NCI-H1694 treated with DMSO at 0.1 percent for 48 hours (cell line): ENCODE measurements around the gene NKIRAS2.

Experiments
- DNase-seq: peaks from one replicate; lab custom pipeline; 2025; lab: John Stamatoyannopoulos, UW

Gene NKIRAS2

DNA sequence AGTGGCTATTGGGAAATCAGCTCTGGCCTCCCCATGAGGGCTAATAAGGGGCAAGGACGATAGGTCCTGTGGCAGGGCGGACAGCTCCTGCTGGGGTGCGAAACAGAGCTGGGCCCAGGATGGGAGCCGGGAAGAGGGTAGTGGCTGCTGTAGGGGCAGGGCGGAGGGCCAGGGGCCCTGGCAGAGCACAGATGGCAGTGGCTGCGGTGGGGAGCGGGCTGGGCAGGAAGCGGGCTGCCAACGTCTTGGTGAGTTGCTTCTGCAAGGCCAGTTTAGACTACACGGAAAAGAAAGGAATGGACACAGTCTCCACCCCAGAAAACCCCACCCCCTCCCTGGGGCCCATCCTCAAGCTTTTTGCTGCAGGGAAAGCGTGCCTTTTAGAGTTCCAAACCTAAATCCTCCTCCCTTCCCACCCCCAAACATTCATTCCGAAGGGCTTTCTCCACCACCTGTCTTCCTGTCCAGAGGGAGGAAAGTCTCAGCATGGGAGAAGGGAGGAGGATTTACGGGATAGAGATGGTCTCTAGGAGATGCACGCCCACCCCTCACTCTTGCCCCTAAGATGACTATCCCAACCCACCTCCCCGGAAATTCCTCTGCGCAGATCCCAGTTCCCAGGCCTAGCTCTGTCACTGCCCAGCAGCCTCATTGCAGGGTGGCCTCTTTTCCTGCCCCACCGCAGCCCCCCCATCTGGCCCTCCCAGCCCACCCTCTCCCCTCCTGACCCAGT is 7.1 kb downstream of the NKIRAS2 start:
- no peak for DNase-seq

DNA sequence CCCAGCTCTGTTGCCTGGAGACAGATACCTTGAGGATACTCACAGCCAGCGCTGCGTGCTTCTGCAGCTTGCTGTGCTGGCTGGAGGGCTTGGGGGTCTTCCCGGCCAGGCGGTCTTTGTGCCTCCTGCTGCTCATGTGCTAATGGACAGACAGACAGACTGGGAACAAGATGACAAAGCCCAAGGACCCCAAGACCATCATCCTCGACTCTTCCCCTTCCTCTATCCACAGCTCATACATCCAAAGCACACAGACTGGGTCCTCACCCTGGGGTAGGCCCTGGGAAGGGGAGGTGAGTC is 7.7 kb downstream of the NKIRAS2 start:
- DNase-seq: no peak

DNA sequence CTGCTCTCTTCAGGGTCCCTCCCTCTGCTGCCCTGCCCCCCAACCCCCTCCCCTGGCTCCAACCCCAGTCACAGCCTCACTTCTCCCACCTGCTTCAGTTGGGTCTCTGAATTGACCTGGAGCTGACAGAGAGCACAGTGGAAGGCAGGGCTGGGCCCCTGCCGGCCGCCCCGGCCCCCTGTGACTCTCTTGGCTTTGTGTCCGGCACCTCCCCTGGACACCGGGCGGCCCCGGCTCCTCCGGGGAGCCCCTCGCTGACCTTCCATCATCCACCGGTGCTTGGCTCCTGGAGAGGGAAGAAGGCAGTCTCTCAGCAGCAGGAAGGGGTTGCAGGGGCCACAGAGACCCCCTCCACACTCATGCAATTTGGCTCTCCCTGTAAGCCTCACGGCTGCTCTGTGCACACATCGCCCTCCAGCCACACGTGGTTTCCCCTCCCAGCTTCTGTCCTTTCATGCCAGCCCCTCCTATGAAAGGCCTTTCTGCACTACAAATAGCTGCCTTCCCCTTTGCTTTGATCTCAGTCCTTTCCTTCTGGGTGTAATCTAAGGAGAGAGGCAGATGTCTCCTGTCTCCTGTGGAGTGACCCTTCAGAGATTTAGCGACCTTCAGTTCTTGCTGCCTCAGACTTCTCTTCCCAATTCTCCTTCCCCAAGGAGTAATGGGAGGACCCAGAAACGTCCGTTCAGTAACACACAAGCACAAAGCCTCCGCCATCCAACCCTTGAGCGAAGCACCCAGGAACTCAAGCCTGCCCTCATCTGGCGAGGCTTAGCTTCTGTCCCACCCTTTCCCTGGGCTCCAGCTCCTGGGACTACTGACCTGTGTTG is 8.3 kb downstream of the NKIRAS2 start:
- no peak for DNase-seq

DNA sequence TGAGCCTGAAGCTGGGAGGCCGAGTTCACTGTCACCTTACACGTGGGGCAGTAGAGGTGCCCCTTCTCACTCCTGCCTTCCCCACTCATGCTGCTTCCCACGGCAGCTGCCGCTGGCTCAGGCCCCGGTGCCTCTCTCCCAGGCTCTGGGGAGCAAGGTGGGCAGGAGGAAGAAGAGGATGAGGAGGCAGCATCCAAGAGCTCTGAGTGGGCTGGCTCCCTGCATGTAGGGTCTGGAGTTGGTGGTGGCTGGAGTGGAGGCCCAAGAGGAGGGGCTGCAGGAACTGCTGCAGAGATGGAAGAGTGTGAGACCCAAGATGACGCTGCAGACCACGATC is 8.9 kb downstream of the NKIRAS2 start:
- DNase-seq: no peak

DNA sequence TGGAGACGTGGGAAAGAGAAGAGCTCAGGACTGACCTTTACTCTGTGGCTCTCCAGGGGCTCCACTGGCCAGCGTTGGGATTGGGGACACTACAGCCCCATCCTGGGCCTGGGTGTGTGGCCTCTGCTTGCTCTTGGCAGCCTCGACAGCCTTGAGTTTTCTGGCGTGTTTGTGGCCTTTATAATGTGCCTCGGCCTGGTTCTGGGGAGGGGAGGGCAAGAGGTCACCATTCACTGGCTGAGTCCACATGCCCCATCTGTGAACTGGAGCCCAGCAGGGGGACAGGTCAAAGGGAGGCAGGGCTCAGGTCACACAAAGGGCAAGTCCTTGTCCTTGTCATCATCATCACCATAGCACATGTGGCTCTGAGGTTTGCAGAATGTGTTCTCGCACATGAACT is 11.7 kb downstream of the NKIRAS2 start:
- no peak for DNase-seq

DNA sequence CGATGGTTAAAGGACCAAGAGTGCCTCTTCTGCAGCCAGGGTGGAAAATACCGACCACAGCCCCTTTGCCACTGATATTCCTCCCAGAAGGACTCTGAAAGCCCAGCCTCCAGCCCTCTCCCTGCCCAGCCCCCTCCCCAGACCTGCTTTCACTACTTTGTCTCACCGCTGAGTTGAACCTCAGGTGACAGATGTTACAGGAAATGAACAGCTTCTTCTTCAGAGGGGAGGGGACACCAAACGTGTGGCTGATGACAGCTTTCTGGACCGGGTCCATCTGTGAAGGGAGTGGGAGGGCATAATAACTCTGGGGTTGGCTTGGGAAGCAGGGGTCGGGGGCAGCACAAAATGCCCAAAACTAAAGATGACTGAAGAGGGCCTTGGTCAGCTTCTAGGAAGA is 14.2 kb downstream of the NKIRAS2 start:
- peak; percentile 22 for DNase-seq

DNA sequence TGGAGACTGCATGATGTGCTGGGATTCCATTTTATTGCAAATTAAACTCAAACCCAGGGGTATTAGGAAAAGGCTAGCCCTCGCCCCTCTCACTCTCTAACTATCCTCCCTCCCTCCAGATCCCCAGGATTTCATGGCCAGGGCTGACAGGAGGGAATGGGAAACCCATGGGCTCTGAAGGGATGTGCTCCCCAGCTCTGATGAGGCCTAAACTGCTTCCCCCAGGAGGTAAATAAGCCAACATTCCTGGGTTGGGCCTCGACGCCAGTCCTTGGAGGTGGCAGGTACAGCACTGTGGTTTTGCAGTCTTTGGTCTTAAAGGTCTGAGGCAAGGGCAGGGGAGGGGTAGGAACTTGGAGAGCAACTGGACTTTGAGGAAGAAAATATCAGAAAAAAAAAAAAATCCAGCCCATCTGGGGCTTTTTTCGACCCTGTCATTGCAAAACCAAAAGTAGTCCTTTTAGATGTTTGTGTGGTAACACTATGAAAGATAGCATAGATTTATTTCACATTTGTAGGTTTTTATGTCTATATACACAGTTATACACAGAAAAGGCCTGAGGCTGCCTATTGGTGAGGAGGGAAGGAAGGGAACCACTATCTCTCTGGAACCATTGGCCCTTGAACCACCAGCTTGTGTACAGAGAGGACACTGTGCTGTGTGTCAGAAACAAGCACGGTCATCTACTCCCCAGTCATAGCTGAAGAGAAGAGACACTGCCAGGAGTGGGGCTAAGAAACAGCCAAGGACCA is 18.5 kb downstream of the NKIRAS2 start:
- DNase-seq: no peak

DNA sequence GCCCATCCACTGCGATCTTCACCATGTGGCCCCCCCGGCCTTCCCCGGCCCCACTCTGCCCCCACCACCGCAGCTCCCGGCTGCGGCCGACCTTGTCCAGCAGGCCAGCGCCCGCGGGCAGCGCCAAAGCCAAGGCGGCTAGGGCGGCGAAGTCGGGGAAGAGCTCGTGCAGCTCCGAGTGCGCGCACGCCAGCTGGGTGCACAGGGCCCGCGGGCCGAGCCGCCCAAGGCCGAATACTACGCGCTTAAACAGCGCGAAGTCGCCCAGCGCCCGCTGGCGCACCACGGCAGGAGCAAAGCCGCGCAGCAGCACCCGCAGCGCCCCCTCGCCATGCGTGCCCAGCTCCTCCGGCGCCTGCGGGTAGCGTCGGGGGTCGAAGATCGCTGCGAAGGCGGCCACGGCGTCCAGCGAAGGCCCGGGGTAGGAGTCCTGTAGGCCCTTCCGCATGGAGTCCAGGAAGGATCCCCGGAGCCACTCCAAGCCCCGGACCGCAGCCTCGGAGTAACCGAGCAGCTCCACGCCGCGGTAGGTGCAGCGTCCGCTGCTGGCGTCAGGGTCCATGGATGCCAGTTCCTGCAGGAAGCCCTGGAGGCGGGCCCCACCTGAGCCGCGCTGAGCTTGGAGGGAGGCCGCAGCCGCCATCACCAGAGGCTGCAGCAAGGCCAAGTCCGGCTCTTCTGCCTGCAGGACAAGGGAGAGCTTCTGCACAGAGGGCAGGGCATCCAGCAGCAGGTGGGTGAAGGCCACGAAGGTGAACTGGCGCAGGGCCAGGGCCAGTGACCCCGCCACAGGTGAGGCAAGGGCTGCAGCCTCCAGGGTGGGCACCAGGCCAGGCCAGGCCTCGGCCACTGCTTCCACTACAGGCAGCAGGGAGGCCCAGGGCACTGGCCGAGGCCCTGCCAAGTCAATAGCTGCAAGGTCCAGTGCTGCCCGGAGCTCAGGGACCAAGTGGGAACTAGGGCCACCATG is 20.2 kb downstream of the NKIRAS2 start:
- no peak for DNase-seq

DNA sequence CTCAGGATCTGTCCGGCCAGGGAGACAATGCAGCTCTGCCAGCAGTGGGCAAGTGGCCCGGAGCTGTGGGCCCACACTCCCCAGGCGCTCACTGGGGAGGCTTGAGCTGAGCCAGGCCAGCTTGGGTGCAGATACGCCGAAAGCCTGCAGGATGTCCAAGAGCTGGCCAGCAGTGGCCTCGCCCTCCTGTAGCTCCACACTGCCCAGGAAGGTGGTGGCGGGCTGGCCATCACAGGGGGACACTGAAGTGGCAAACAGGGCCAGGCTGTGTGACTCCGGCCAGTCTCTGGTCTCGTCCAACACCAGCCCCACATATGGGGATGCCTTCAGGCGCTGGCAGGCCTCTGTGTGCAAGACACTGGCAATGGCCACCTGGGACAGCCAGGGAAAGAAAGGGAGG is 20.9 kb downstream of the NKIRAS2 start:
- no peak for DNase-seq

DNA sequence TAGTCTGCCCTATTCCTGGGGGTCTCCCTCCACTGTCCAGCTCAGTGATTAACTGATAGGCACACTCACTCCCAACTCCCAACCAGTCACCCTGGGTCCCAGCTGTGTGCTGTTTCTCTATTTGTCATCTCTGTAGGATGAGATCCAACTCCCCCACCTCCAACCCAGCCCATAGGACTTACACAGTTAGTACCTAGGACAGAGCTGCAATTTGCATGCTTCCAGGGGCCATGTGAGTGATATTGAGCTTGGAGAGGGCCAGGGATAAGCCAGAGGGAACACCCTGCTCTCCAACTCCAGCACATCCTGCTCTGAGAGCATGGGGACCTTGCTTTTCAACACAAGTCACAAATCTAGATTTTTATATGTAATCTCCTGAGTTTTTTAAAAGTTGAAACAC is 21.7 kb downstream of the NKIRAS2 start:
- no peak for DNase-seq

DNA sequence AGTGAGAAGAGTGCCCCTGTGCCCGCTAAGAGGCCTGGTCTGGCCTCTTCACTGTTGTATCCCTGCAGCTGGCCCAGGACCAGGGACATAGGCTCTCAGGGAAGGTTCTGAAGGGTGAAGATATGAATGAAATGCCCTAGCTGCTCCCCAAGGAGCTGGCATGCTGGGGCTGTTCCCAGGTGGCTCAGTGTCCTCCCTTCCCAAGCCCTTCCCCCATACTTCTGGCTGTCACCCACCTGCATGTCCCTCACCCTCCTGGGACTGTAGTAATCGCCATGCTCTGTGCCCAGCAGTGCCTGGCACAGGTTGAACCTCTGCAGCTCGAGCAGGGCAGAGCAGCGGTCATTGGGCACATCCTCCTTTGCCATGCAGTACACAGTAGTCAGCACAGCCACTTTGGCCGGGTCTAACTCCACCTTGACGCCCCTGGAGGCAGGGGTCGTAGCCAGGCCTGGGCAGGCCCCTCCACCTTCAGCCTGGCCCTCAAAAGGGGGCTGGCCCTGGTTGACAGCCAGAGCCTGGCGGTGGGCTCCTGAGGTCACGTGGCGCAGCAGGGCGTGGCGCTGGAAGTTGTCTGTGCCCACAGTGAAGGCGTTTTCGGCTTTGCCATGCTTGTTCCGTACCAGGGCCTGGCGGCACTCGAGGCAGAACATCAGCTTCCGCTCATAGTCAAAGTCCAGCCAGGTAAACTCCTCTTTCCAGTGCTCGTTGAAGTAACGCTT is 22.9 kb downstream of the NKIRAS2 start:
- DNase-seq: no peak

DNA sequence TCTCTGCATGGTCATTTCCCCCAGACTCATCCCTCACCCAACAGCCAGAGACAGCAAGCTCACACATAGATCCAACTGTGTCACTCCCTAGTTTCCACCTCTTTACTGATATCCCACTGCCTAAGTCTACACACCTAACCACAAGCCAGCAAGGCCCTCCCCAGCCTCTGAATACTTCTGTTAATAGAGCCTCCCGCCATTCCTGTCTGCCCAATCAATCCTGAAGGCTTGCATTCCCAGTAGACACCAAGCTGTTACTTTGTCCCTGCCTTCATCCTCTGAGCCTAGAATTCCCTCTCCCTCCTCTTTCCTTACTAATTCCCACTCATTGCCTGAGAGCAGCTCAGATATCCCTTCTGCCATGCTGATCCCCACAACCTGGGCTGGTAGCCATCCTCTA is 25.8 kb downstream of the NKIRAS2 start:
- DNase-seq: no peak

DNA sequence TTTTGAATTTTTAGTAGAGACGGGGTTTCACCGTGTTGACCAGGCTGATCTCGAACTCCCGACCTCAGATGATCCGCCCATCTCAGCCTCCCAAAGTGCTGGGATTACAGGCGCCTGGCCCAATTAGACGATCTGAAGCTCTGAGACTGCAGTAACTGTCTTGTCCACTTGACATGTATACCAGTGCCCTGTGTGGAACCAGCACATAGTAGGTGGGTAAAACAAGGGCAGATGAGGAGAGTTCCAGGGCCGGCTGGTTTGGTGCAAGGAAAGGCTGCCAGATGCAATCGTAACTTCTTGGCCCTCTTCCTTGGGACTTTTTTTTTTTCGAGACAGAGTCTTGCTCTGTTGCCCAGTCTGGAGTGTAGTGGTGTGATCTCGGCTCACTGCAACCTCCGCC is 27.5 kb downstream of the NKIRAS2 start:
- no peak for DNase-seq

DNA sequence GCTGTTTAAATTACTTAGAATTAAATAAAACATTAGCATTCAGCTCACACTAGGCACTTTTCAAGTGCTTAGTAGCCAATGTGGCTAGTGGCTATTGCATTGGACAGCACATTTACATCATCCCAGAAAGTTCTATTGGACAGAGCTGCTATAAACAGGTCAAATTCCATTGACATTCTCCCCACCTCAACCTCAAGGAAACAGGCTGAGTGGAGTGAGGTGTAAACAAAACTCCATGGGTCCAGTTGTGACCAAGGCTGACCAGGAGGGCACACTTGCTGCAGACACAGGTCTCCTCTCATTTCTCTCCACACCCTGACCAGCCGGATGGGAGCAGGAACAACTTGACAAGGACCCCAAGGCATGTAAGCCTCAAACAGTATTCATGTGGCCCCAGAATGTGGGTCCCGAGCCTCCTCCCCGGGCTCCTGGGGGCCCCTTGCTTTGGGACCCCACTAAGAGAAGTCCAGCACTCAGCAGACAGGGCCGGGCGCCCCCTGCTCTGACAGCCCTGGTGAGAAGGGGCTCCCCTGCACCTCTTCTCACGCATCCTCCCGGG is 30.0 kb downstream of the NKIRAS2 start:
- DNase-seq: no peak

DNA sequence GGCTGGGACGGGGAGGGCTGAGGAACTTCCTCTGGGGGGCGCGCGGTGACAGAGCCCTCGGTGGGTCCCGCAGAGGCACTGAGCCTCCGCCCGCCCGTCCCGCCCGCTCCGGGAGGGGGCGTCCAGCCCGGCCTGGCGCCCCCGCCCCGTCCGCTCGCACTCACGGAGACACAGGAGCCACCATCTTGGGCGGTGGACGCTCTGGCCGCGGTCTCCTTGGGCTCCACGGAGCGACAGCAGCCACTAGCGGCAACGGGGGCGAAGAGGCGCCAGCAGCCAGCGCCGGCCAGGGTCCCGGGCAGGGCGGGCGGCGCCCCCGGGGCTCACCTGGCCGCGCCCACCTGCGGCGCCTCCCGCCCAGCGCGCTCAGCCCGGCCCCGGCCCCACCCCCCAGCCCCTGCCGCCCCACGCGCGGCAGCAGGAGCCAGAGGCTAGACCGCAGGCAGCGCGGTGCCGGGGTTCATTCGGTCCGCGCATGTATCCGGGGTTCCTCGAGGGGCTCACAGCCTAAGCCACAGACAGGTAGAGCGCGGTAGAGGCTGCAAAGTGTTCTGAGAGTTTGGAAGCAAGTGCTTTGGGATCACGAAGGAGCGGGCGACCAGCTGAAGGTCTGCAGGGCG is 30.6 kb downstream of the NKIRAS2 start, which contains the start of gene C17orf113:
C17orf113 (minus strand) TSS at position 209 of the 620 bp plus-strand sequence. CDS start 7,225 bp downstream, outside the sequence.
- DNase-seq: no peak

DNA sequence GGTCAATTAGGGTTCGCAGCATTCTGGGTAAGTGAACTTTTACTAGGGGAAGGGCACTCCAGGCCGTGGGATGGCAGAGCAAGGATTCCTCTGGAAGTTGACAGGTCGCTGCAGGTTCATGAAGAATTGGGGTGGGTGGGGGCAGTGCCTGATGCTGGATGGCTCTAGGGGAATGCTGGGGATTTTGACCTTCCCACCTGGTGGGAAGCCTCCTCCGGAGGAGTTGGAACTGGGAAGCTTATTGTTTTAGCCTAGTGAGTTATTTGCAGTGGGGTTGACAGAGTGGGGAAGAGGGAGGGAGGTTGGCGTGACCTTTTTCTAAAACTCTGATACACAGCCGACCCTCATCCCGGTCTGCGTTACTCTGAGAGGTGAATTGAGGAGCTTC is 31.1 kb downstream of the NKIRAS2 start:
- DNase-seq: no peak

DNA sequence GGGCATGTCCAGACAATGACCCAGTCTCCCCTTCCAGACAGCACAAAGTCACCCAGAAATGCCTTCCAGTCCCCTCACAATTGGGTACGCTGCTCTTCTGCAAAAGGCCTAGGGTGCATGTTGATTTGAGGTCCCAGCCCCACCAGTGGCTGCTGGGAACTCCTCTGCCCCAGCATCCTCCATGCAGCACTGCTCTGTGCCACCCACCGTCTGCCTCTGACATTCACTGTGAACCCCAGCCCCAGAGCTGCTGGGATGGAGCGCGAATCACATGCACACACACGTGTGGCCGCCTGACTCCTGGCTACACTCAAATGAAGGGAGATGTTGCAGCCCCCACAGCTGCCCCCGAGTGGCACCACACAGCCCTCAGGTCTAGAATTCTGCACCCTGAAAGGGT is 31.8 kb downstream of the NKIRAS2 start:
- no peak for DNase-seq

DNA sequence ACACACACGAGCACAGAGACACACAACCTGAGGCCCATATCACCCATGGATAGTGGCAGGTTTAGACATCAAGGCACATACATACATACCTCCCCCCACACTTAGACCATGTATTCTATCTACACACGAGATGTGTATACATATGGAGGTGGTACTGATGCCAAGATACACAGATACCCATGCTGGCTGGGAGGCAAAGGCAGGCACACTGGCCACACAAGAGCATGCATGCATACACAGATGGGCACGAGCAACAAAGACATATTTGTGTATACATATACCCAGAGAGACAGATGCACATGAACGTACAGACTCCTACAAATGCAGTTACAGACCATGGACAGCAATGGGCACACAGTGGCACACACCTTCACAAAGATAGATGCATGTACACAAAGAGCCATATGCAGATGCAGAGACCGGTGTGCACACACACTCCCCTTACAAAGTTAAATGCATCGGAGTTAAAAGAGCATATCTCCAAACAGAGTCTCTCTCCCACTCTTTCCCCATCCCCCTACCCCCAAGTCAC is 32.5 kb downstream of the NKIRAS2 start:
- peak; percentile 38 for DNase-seq

DNA sequence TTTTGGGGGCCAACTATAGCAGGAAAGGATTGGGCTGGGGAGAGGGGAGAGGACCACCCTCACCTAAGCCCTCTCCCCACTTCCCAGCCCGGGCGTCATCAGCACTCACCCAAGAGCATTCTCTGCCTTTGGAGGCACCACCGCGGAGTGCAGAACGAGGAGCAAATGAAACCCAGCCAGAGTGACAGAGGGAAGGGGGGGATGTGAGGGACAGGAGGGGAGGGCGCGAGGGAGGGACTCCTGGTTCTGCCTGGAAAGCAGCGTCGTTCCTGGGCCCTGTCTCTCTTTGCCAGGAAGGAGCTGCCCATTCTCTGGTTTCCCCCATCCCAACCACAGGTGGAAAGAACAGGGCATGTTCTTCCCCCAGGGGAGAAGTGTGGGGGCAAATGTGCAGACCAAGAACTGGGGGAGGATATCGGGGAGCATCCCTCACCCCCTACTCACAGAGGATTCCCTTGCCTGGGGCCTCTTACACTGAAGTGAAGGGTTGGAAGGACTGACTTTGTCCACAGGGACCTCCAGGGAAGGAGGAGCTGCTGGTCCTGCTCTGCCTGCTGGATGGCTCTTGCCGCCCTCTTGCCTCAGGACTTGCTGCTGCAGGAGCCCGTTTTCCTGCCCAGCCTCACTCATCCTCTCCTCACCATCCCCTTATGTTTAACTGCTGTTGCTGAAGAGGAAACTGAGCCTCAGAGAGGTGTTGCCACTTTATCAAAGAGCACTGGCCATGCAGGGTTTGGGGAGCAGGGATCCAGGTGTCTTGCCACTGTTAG is 34.0 kb downstream of the NKIRAS2 start:
- peak; percentile 30 for DNase-seq
